ENCODE measurements around the gene RAB36. TPM values are rescaled to one million over a fixed set of nuclear protein-coding genes. Genes with fewer than 3 reads are reported as not detected.

RAB36 gene
- total RNA-seq, 1 experiment from 2014 or later = 1.8 TPM

DNA sequence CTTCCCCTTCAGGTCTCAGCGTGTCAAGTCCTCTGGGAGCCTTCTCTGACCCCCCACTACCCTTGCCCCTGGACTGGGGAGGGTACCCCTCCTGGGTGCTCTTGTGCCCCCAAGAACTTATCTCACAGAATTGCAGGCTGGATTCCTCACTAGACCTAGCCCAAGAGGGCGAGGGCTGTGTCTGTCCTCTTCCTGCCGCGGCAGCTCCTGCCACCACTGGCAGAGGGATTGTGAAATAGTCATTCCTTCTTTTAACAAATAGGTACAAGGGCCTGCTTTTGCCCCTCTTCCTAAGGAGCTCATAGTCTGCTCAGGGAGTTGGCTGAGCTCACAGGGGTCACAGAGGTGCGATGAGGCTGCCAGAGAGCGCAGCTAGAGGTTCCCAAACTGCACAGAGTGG lies 5.5 kb downstream of the RAB36 start:
- no peak overlapping the region for H3K27ac Mint-ChIP-seq
- ATAC-seq = no peak
- H3K4me3 Mint-ChIP-seq = no peak overlapping the region
- TF ChIP-seq OVOL2 (CRISPR knock-in tag; IDR thresholded peaks at IDR 0.05; ENCODE audit: borderline replicate concordance) = no peak
- TF ChIP-seq ESRRA (CRISPR knock-in tag; IDR thresholded peaks at IDR 0.05; ENCODE audit: borderline replicate concordance) = no peak
- TF ChIP-seq, protein P1, sequence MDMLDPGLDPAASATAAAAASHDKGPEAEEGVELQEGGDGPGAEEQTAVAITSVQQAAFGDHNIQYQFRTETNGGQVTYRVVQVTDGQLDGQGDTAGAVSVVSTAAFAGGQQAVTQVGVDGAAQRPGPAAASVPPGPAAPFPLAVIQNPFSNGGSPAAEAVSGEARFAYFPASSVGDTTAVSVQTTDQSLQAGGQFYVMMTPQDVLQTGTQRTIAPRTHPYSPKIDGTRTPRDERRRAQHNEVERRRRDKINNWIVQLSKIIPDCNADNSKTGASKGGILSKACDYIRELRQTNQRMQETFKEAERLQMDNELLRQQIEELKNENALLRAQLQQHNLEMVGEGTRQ (CRISPR knock-in tag; IDR thresholded peaks at IDR 0.05) = no peak
- no peak for TF ChIP-seq USF1 (CRISPR knock-in tag; IDR thresholded peaks at IDR 0.05)
- no peak for TF ChIP-seq ZNF219 (CRISPR knock-in tag; IDR thresholded peaks at IDR 0.05; ENCODE audit: borderline replicate concordance)
- TF ChIP-seq ZNF396 (CRISPR knock-in tag; IDR thresholded peaks at IDR 0.05; ENCODE audit: borderline replicate concordance) = no peak
- no peak for TF ChIP-seq CREB1 (CRISPR knock-in tag; IDR thresholded peaks at IDR 0.05)
- TF ChIP-seq SMAD4 (CRISPR knock-in tag; IDR thresholded peaks at IDR 0.05) = no peak
- no peak for TF ChIP-seq HMGXB4 (CRISPR knock-in tag; IDR thresholded peaks at IDR 0.05)
- no peaks in the 10 kb centered on the region for H3K36me3 Mint-ChIP-seq
- DNase-seq (ENCODE audit: low spot score) = no peak
- POLR2A ChIA-PET = interaction anchor here (0.6 kb wide), 1 partner anchor 273 kb away, joined by 3 read pairs; no protein-coding TSS in a partner anchor
- no peaks in the 10 kb centered on the region for H3K9me3 Mint-ChIP-seq
- peaks cover 20% of the 10 kb centered on the region for H3K27me3 Mint-ChIP-seq (ENCODE audit: low read depth)
- CTCF ChIA-PET = interaction anchor here (0.6 to 3.1 kb wide), 3 partner anchors 191 to 236 kb away, joined by 3 to 14 read pairs (median 5); no protein-coding TSS in a partner anchor
- H3K4me1 Mint-ChIP-seq = peaks cover 32% of the 10 kb centered on the region

- Mint-ChIP-seq H3K4me3 (no peak overlapping the region), H3K9me3 (no peaks in the 10 kb centered on the region), H3K27me3 (ENCODE audit: low read depth) (peaks cover 9% of the 10 kb centered on the region), H3K27ac (no peak overlapping the region), H3K4me1 (peaks cover 41% of the 10 kb centered on the region), H3K36me3 (no peaks in the 10 kb centered on the region)
- DNase-seq (ENCODE audit: low spot score) (no peak), ATAC-seq (no peak)
- TF ChIP-seq NFYB (CRISPR knock-in tag; conservative IDR thresholded peaks at IDR 0.05; ENCODE audit: low read depth) (no peak), ATF1 (CRISPR knock-in tag; IDR thresholded peaks at IDR 0.05) (no peak), ZNF219 (CRISPR knock-in tag; IDR thresholded peaks at IDR 0.05; ENCODE audit: borderline replicate concordance) (no peak), MAX (CRISPR knock-in tag; IDR thresholded peaks at IDR 0.05) (no peak), ZNF423 (CRISPR knock-in tag; IDR thresholded peaks at IDR 0.05) (no peak), HMGA2 (CRISPR knock-in tag; IDR thresholded peaks at IDR 0.05) (no peak), CREB1 (CRISPR knock-in tag; IDR thresholded peaks at IDR 0.05) (no peak), MYBL2 (CRISPR knock-in tag; IDR thresholded peaks at IDR 0.05) (no peak), ZNF416 (CRISPR knock-in tag; IDR thresholded peaks at IDR 0.05) (no peak)
- TF ChIP-seq, protein P2, sequence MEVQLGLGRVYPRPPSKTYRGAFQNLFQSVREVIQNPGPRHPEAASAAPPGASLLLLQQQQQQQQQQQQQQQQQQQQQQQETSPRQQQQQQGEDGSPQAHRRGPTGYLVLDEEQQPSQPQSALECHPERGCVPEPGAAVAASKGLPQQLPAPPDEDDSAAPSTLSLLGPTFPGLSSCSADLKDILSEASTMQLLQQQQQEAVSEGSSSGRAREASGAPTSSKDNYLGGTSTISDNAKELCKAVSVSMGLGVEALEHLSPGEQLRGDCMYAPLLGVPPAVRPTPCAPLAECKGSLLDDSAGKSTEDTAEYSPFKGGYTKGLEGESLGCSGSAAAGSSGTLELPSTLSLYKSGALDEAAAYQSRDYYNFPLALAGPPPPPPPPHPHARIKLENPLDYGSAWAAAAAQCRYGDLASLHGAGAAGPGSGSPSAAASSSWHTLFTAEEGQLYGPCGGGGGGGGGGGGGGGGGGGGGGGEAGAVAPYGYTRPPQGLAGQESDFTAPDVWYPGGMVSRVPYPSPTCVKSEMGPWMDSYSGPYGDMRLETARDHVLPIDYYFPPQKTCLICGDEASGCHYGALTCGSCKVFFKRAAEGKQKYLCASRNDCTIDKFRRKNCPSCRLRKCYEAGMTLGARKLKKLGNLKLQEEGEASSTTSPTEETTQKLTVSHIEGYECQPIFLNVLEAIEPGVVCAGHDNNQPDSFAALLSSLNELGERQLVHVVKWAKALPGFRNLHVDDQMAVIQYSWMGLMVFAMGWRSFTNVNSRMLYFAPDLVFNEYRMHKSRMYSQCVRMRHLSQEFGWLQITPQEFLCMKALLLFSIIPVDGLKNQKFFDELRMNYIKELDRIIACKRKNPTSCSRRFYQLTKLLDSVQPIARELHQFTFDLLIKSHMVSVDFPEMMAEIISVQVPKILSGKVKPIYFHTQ (CRISPR knock-in tag; IDR thresholded peaks at IDR 0.05) = no peak
- CTCF ChIA-PET = interaction anchor here (0.7 to 3.4 kb wide), 2 partner anchors 23 to 193 kb away, joined by 3 to 11 read pairs; no protein-coding TSS in a partner anchor
- POLR2A ChIA-PET = no interaction called here
Measured at GRCh38 chr22:23151827-23152226, 6.5 kb downstream of the RAB36 start.
